ENCODE measurements around the gene ASPSCR1. TPM values are rescaled to one million over a fixed set of nuclear protein-coding genes. Genes with fewer than 3 reads are reported as not detected.

The ASPSCR1 gene
- total and polyA plus RNA-seq, 9 of the 15 experiments (the other 6 are each of a cell fraction or from before 2014, with no cell fraction given), result 0.90 to 36.9 (median 11.6) TPM

- no peak overlapping the region for H2AFZ ChIP-seq (ENCODE audit: low read depth, low read length)
- no peak overlapping the region for H3K4me2 ChIP-seq (ENCODE audit: insufficient read depth, low read length)
- DNase-seq (ENCODE audit: extremely low read depth in 1 of 4, low spot score in 3 of 4), result no peak
- no peak for TF ChIP-seq CBX1 (IDR thresholded peaks at IDR 0.05; ENCODE audit: low read depth)
- no peak for TF ChIP-seq PURB (CRISPR knock-in tag; IDR thresholded peaks at IDR 0.05; ENCODE audit: low read depth)
- TF ChIP-seq RBFOX2 (IDR thresholded peaks at IDR 0.05; ENCODE audit: low read depth, low read length), result peak; percentile 15; the same call in 1 of the 2 replicates
- TF ChIP-seq HEY1 (CRISPR knock-in tag; IDR thresholded peaks at IDR 0.05; ENCODE audit: borderline replicate concordance), result no peak
- TF ChIP-seq, protein P1, sequence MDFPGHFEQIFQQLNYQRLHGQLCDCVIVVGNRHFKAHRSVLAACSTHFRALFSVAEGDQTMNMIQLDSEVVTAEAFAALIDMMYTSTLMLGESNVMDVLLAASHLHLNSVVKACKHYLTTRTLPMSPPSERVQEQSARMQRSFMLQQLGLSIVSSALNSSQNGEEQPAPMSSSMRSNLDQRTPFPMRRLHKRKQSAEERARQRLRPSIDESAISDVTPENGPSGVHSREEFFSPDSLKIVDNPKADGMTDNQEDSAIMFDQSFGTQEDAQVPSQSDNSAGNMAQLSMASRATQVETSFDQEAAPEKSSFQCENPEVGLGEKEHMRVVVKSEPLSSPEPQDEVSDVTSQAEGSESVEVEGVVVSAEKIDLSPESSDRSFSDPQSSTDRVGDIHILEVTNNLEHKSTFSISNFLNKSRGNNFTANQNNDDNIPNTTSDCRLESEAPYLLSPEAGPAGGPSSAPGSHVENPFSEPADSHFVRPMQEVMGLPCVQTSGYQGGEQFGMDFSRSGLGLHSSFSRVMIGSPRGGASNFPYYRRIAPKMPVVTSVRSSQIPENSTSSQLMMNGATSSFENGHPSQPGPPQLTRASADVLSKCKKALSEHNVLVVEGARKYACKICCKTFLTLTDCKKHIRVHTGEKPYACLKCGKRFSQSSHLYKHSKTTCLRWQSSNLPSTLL (IDR thresholded peaks at IDR 0.05), result no peak
- TF ChIP-seq RBM15 (IDR thresholded peaks at IDR 0.05; ENCODE audit: insufficient read depth, low read length), result no peak
- no peak for TF ChIP-seq MTA2 (IDR thresholded peaks at IDR 0.05; ENCODE audit: low read depth)
- TF ChIP-seq BMI1 (IDR thresholded peaks at IDR 0.05; ENCODE audit: low read length), result no peak
- H3K27ac ChIP-seq (ENCODE audit: extremely low read depth, low read depth, low read length), result no peak overlapping the region
- peaks cover 3% of the 10 kb centered on the region for H3K9me1 ChIP-seq (ENCODE audit: control insufficient read depth, insufficient read depth, low read length)
- no peak for FAIRE-seq
- POLR2A ChIA-PET, result no interaction called here
- H3K9ac ChIP-seq (ENCODE audit: insufficient read depth in 1 of 2, low read depth in 2 of 2, low read length in 2 of 2), result peak overlapping the region in 1 of 2 experiments; percentile 56; a peak in 1 of 4 replicates
- no TSS peak for BruUV-seq (replicated peaks)
- no peaks in the 10 kb centered on the region for H3K9me3 ChIP-seq (replicated peaks; ENCODE audit: control insufficient read depth, insufficient read depth, low read depth, low read length)
- H3K27me3 ChIP-seq (ENCODE audit: control insufficient read depth in 2 of 2, insufficient read depth in 2 of 2, low read length in 2 of 2), result no peaks in the 10 kb centered on the region
- CTCF ChIA-PET (ENCODE audit: low intra/inter-chr PET ratio), result no interaction called here
- ATAC-seq, result no peak
- in situ Hi-C loops (cut with MboI) (no loop called here), intact Hi-C loops (cut with micrococcal nuclease) (no loop called here)
- peaks cover 10% of the 10 kb centered on the region; the same call in 1 of the 3 replicates for H3K36me3 ChIP-seq (ENCODE audit: control insufficient read depth, insufficient read depth, low read length)
- peaks cover 0 to 72% of the 10 kb centered on the region in 2 experiments; a peak in 2 of 5 replicates for H3K4me1 ChIP-seq (replicated peaks in 1 of 2; ENCODE audit: control insufficient read depth in 2 of 2, insufficient read depth in 2 of 2, low read length in 2 of 2)
- 93% methylated on average over 25 of the region's 29 CpGs for WGBS (ENCODE audit: insufficient coverage, low coverage, missing lambda C conversion rate)
- H4K20me1 ChIP-seq (replicated peaks; ENCODE audit: control insufficient read depth, insufficient read depth, low read length), result no peaks in the 10 kb centered on the region
- H3K4me3 ChIP-seq, result no peak overlapping the region
- no peaks in the 10 kb centered on the region for H3K79me2 ChIP-seq (ENCODE audit: control insufficient read depth, insufficient read depth, low read length)
Observed at GRCh38 chr17:81995463-81996231, 18.2 kb downstream of the ASPSCR1 start.

All from K562 (cell line).